ENCODE measurements around the gene GNAS-AS1. TPM values are rescaled to one million over a fixed set of nuclear protein-coding genes. Genes with fewer than 3 reads are reported as not detected.
A peak's percentile ranks its signal among the peaks of the same experiment; 100 is the strongest.

Gene GNAS-AS1
- total and polyA plus RNA-seq, 11 donors, result 0.17 to 0.91 (median 0.29) TPM; not detected in 2

DNA sequence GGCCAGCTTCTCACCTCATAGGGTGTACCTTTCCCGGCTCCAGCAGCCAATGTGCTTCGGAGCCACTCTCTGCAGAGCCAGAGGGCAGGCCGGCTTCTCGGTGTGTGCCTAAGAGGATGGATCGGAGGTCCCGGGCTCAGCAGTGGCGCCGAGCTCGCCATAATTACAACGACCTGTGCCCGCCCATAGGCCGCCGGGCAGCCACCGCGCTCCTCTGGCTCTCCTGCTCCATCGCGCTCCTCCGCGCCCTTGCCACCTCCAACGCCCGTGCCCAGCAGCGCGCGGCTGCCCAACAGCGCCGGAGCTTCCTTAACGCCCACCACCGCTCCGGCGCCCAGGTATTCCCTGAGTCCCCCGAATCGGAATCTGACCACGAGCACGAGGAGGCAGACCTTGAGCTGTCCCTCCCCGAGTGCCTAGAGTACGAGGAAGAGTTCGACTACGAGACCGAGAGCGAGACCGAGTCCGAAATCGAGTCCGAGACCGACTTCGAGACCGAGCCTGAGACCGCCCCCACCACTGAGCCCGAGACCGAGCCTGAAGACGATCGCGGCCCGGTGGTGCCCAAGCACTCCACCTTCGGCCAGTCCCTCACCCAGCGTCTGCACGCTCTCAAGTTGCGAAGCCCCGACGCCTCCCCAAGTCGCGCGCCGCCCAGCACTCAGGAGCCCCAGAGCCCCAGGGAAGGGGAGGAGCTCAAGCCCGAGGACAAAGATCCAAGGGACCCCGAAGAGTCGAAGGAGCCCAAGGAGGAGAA is 10.5 kb downstream of the GNAS-AS1 start:
- Histone ChIP-seq H3K4me3 (peak overlapping the region in 7 of 12 donors; percentile 6 to 40 (median 17)), H3K9me3 (no peaks in the 10 kb centered on the region), H3K36me3 (no peaks in the 10 kb centered on the region), H3K27ac (no peak overlapping the region), H3K27me3 (peaks cover 5 to 76% (median 28%) of the 10 kb centered on the region in 9 donors), H3K4me1 (peaks cover 0 to 16% (median 0%) of the 10 kb centered on the region in 12 donors)
- ATAC-seq (no peak), DNase-seq (no peak)
- WGBS, 4 donors, result 54 to 78% (median 60%) methylated on average over 46 to 67 of the region's 67 CpGs
- no peak for TF ChIP-seq POLR2A (IDR thresholded peaks at IDR 0.05)
- no peak for TF ChIP-seq CTCF (IDR thresholded peaks at IDR 0.05)
- intact Hi-C loops (cut with DNase I), result loop anchor here in 4 of 10 donors (5.0 to 10.0 kb wide), 5 partner anchors 145 to 603 kb away; partner anchors contain the start of genes STX16 (in 2 of the 4) and NPEPL1 (in 1 of the 4)

GRCh38 chr20:58839474-58839874 is 11.2 kb downstream of the GNAS-AS1 start:
- Histone ChIP-seq H3K9me3 (no peaks in the 10 kb centered on the region), H3K27me3 (peaks cover 3 to 69% (median 28%) of the 10 kb centered on the region in 9 donors), H3K27ac (no peak overlapping the region), H3K36me3 (no peaks in the 10 kb centered on the region), H3K4me1 (peaks cover 0 to 16% (median 0%) of the 10 kb centered on the region in 12 donors), H3K4me3 (peak overlapping the region in 7 of 12 donors; percentile 6 to 40 (median 17))
- ATAC-seq (peak in 3 of 4 donors; percentile 59 to 79 (median 66)), DNase-seq (no peak)
- WGBS, 4 donors, result 51 to 64% (median 53%) methylated on average over 27 of the region's 27 CpGs
- TF ChIP-seq POLR2A (IDR thresholded peaks at IDR 0.05), result no peak
- peak; percentile 13 to 58 (median 37) for TF ChIP-seq CTCF (IDR thresholded peaks at IDR 0.05)
- intact Hi-C loops (cut with DNase I), result loop anchor here in 3 of 10 donors (5.0 kb wide), 1 partner anchor 602 kb away; no protein-coding TSS in a partner anchor

- intact Hi-C loops (cut with DNase I), result loop anchor here in 3 of 10 donors (5.0 kb wide), 1 partner anchor 601 kb away; no protein-coding TSS in a partner anchor
Measured at GRCh38 chr20:58838174-58838573, 12.5 kb downstream of the GNAS-AS1 start.

More at GRCh38 chr20:58838174-58838573, 12.5 kb downstream of the GNAS-AS1 start:
- no peak for DNase-seq
- Histone ChIP-seq H3K4me3 (no peak overlapping the region), H3K4me1 (peaks cover 0 to 16% (median 0%) of the 10 kb centered on the region in 12 donors), H3K27me3 (peaks cover 0 to 56% (median 28%) of the 10 kb centered on the region in 9 donors), H3K9me3 (no peaks in the 10 kb centered on the region), H3K36me3 (no peaks in the 10 kb centered on the region), H3K27ac (no peak overlapping the region)
- ATAC-seq, result no peak
- TF ChIP-seq CTCF (IDR thresholded peaks at IDR 0.05) (no peak), POLR2A (IDR thresholded peaks at IDR 0.05) (no peak)
- 66 to 71% (median 67%) methylated on average over 4 of the region's 4 CpGs for WGBS, 4 donors

Measured in heart left ventricle (tissue), 16 donors.